Stimulated activated CD8-positive, alpha-beta memory T cell treated with anti-CD3 and anti-CD28 coated beads, Interleukin-2, amount 100 ng/mL, for 1 hour (primary cell): ENCODE results near the gene CLEC6A.
"Not testable (repeated sequence)": the region's sequence is repeated elsewhere in the genome, so short reads cannot be mapped to it uniquely, and the experiment has no call there.

Source experiments
- DNase-seq, 2 donors: peaks; one replicate each; pipeline ENCODE4 v3.0.0-alpha.2; 2020; ENCODE audit warnings: low read depth in 2 of 2

Gene CLEC6A

GRCh38 chr12:8455727-8456360, at the start of gene CLEC6A:
CLEC6A (plus strand) TSS chr12:8455962; CDS start chr12:8456112, 150 bp downstream.
- DNase-seq, result no peak

DNA sequence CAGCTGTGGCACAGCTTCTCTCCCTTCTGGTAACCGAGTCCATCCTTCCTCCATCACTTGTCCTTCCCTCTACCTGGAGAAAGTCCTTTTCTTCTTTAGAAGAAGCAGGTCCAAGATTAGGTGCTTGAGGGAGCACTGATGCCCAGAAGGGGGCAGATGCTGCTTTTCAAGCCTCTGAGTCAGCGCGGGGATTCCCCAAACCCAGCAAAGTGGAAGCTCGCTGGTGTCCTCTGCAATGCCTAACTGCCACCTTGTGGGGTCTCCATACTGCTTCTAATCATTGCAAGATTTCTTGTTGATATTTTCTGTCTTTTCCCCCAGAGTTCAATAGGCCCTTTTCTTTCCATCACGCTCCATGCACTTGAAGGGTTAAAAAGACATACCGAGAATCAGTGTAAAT, 36.2 kb upstream of the CLEC6A start:
- not testable (repeated sequence) for DNase-seq

GRCh38 chr12:8420506-8420905, 35.3 kb upstream of the CLEC6A start:
- no peak for DNase-seq

DNA sequence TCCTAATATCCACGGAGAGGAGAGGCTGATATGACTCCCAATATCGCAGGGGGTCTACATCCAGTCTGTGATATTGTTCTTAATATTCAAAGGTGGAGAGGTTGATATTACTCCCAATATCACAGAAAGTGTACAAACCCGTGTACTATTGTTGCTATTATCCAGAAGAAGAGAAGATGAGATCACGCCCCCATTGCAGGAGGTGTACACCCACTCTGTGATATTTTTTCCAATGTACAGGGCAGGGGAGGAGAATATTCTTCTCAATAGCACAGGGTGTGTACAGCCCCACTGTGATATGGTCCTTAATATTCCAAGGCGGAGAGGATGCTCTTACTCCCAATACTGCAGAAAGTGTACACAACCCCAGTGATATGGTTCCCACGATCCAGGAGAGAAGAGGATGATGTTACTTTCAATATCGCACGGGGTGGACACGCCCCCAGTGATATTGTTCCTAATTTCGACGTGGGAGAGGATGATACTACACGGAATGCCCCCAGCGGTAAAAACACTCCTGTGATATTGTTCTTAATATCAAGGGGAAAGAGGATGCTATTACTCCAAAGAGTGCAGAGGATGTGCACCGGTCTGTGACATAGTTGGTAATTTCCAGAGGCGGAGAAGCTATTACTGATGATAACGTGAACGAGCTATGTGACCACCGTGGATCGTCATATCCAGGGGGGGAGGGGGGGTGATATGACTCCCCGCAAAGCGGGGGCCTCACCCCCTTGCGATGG, 11.1 kb upstream of the CLEC6A start:
- DNase-seq, result not testable (repeated sequence)

DNA sequence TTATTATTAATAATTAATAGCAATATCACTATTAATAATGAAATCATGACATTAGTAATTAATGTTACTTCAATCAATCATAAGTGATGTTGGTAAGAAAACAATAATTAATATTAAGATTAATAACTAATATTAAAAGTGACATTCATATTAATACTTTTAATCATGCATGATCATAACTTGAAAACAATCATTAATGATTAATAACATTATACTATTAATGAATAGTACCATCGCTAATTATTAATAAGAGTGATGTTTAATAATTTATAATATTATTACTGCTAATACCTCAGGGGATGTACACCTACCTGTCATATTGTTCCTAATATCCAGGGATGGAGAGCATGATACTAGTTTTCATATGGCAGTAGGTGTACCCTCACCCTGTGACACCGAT, 10.0 kb upstream of the CLEC6A start:
- DNase-seq, result no peak

GRCh38 chr12:8446642-8447547, 8.9 kb upstream of the CLEC6A start:
- no peak for DNase-seq

DNA sequence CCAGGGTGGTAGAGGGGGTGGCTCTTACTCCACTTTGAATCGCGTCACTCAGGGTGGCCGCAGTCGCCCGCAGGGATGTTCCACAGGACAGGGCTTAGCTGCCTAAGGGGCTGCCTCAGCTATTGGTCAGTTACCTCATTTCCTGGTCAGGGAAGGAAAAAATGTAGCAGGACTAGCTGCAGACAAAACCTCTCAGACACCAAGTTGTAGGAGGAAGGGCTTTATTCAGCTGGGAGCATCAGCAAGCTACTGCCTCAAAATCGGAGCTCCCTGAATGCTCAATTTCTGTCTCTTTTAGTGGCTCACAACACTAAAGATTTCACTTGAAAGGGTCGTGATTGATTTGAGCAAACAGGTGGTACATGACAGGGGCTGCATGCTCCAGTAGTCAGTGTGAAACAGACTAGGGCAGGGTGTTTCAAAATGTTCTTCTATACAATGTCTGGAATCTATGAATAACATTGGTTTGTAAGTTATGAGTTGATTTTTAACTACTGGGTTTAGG, 6.4 kb upstream of the CLEC6A start:
- DNase-seq, result no peak

DNA sequence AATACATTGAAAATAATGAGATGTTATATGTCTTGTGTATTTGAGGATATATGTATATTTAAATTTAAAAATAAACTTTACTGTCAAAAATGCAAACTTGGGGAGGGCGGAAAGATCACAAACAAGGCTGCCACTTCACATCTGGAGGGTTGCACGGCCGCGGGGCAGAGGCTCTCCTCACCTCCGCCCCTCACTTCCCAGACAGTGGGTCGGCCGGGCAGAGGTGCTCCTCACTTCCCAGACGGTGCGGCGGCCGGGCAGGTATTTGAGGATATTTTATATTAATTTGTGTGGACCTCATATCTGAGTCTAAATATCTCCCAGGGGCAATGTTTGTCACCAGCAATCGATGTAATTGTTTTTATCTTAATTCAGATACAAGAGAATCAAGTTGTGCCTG, 3.7 kb upstream of the CLEC6A start:
- DNase-seq, result no peak

DNA sequence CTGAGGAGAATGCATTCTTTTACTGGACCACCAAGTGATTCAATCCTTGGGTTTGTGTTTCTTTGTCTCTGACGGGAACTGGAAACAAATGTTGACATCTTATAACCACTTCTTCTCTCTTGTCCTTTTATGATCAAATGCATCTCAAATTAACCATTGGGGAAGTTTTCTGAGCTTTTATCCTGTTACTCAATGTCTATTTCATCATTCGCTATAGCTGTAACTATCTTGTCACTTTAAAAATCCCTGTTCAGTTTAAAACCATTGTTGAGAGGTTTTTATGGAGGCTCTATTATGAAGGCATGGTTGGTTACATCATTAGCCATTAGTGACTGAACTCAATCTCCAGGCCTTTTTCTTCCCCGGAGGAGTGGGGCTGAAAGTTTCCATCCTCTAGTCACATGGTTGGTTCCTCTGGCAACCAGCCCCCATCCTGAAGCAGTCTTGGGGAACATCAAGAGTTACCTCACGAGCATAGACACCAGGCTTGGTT, 2.7 kb upstream of the CLEC6A start:
- no peak for DNase-seq

- no peak for DNase-seq
Measured at GRCh38 chr12:8453796-8454195, 2.0 kb upstream of the CLEC6A start.

GRCh38 chr12:8455271-8455670, 491 bp upstream of the CLEC6A start:
- no peak for DNase-seq

- no peak for DNase-seq
Measured at GRCh38 chr12:8461426-8461825, 5.7 kb downstream of the CLEC6A start.

DNA sequence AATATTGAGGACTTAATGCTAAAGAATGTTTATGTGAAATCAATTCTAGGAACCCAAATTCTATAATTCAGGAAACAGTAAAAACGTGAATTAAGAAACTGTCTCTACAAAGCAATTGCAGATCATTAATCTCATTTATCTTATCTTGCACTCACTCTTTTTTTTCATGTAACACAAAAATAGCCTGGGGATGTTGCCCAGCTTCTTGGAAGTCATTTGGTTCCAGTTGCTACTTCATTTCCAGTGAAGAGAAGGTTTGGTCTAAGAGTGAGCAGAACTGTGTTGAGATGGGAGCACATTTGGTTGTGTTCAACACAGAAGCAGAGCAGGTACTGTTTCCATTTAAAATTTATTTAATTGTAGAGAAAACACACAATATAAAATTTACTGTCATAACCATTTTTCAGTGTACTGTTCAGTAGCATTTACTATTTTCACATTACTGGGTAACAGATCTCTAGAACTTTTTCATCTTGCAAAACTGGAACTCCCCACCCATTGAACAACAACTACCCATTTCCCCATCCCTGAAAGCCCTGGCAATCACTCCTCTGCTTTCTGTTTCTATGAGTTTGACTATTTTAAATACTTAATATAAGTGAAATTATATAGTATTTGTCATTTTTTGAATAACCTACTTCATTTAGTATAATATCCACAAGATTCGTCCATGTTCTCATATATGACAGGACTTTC, 9.7 kb downstream of the CLEC6A start:
- no peak for DNase-seq

- DNase-seq, result no peak
Measured at GRCh38 chr12:8466241-8466640, 10.5 kb downstream of the CLEC6A start.

DNA sequence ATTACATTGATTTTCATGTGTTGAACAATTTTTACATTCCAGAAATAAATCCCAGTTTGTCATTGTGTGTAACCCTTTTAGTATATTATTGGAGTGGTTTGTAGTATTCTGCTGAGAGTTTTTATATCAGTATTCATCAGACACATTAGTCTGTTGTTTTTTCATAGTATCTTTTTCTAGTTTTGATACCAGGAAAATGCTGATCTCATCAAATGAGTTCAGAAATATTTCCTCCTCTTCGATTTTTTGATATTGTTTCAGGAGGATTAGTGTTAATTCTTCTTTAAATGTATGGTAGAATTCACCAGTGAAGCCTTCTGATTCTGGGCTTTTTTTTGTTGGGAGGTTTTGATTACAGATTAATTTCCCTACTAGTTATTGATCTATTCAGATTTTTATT, 15.3 kb downstream of the CLEC6A start:
- no peak for DNase-seq

DNA sequence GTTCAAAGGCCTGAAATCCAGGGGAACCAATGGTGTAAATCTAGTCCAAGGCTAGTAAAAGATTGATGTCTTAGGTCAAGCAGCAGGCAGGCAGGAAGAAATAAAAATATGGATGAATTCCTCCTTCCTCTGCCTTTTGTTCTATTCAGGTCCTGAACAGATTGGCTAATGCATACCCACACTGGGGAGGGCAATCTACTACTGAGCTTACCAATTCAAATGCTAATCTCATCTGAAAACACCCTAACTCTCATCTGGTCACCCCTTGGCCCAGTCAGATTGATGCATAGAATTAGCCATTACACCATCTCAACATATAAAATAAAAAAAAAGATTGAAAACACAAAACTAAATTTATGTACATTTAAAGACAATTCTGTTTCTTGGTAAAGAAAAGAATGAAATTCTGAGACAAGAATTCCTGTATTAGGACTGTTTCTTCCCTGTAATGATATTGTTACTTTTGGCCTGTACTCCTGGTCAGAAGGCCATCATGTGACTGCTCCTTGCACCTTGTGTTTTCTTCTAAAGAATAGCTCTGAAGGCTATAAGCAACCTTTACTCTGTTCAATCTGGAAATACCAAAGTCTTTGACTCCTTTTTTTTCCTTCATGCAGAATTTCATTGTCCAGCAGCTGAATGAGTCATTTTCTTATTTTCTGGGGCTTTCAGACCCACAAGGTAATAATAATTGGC, 19.9 kb downstream of the CLEC6A start:
- no peak for DNase-seq

- DNase-seq, result no peak
Measured at GRCh38 chr12:8482571-8483061, 26.9 kb downstream of the CLEC6A start.

DNA sequence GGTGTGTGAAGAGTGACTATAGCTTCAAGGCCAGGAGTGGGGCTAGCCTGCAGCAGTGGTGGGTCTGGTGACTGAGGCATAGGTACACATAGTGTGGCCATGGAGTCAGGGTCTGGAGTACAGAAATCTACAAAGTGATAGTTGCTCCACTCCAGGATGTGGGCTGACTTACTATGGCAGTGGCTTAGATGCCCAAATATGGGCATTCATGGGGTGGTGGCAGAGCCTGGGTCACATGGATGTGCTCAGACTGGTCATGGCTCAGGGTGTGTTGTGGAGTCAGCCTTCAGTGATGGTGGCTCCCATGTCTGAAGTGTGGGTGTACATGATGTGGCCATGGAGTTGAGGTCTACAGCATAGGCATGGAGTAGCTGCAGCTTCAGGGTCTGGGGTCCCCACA, 27.3 kb downstream of the CLEC6A start:
- no peak for DNase-seq

- DNase-seq, result no peak
Measured at GRCh38 chr12:8491646-8492530, 36.1 kb downstream of the CLEC6A start.

- no peak for DNase-seq
Measured at GRCh38 chr12:8493084-8493483, 37.3 kb downstream of the CLEC6A start.
